ENCODE results near the gene SMARCC1.
"Not testable (repeated sequence)": the region's sequence is repeated elsewhere in the genome, so short reads cannot be mapped to it uniquely, and the experiment has no call there.

SMARCC1 gene

DNA sequence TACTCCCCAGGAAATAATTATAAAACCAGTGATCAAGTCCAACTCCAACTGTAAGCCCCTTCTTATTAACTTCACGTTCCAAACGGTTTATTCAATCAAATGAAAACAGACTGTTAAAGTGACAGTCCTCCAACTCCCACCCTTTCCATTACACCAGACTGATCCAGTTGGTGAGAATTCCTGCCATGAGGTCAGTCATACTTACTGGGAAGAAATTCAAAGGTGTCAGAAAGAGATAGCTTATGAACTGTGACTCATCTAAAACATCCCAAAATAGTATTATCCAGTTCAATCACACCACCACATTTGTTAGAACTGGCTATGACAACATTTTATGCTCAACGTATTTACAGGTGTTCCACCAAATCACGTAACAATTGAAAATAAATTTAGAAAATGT is 19.5 kb downstream of the SMARCC1 start:
- H3K27ac ChIP-seq, result no peak overlapping the region
- no peak for TF ChIP-seq ZFX (IDR thresholded peaks at IDR 0.05; ENCODE audit: borderline replicate concordance)
- TF ChIP-seq, protein P1, sequence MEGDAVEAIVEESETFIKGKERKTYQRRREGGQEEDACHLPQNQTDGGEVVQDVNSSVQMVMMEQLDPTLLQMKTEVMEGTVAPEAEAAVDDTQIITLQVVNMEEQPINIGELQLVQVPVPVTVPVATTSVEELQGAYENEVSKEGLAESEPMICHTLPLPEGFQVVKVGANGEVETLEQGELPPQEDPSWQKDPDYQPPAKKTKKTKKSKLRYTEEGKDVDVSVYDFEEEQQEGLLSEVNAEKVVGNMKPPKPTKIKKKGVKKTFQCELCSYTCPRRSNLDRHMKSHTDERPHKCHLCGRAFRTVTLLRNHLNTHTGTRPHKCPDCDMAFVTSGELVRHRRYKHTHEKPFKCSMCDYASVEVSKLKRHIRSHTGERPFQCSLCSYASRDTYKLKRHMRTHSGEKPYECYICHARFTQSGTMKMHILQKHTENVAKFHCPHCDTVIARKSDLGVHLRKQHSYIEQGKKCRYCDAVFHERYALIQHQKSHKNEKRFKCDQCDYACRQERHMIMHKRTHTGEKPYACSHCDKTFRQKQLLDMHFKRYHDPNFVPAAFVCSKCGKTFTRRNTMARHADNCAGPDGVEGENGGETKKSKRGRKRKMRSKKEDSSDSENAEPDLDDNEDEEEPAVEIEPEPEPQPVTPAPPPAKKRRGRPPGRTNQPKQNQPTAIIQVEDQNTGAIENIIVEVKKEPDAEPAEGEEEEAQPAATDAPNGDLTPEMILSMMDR (IDR thresholded peaks at IDR 0.05), result no peak

GRCh38 chr3:47761046-47761445 is 20.6 kb downstream of the SMARCC1 start:
- TF ChIP-seq, protein P1 (IDR thresholded peaks at IDR 0.05), result no peak
- TF ChIP-seq ZFX (IDR thresholded peaks at IDR 0.05; ENCODE audit: borderline replicate concordance), result no peak
- no peak overlapping the region for H3K27ac ChIP-seq

GRCh38 chr3:47760207-47760606 is 21.5 kb downstream of the SMARCC1 start:
- not testable (repeated sequence) for H3K27ac ChIP-seq

- TF ChIP-seq, protein P1 (IDR thresholded peaks at IDR 0.05), result no peak
- no peak for TF ChIP-seq ZFX (IDR thresholded peaks at IDR 0.05; ENCODE audit: borderline replicate concordance)
- peak overlapping the region; percentile 29 for H3K27ac ChIP-seq
Observed at GRCh38 chr3:47758261-47759025, 23.2 kb downstream of the SMARCC1 start.

GRCh38 chr3:47752716-47753115 is 29.0 kb downstream of the SMARCC1 start:
- H3K27ac ChIP-seq, result no peak overlapping the region
- TF ChIP-seq ZFX (IDR thresholded peaks at IDR 0.05; ENCODE audit: borderline replicate concordance), result no peak
- TF ChIP-seq, protein P1 (IDR thresholded peaks at IDR 0.05), result no peak

DNA sequence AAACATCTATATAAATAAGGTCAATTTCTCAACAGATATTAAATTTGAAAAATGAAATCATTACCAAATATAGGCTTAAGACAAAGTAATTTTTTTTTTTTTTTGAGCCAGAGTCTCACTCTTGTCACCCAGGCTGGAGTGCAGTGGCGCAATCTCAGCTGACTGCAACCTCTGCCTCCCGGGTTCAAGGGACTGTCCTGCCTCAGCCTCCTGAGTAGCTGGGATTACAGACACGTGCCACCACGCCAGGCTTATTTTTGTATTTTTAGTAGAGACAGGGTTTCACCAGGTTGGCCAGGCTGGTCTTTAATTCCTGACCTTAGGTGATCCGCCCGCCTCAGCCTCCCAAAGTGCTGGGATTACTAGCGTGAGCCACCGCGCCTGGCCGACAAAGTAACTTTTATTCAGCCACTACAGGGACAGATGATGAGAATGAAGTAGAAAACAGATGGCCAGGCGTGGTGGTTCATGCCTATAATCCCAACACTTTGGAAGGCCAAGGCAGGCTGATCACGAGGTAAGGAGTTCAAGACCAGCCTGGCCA is 30.8 kb downstream of the SMARCC1 start:
- H3K27ac ChIP-seq, result not testable (repeated sequence)

GRCh38 chr3:47747558-47747957 is 34.1 kb downstream of the SMARCC1 start:
- no peak overlapping the region for H3K27ac ChIP-seq
- TF ChIP-seq, protein P1 (IDR thresholded peaks at IDR 0.05), result no peak
- TF ChIP-seq ZFX (IDR thresholded peaks at IDR 0.05; ENCODE audit: borderline replicate concordance), result no peak

DNA sequence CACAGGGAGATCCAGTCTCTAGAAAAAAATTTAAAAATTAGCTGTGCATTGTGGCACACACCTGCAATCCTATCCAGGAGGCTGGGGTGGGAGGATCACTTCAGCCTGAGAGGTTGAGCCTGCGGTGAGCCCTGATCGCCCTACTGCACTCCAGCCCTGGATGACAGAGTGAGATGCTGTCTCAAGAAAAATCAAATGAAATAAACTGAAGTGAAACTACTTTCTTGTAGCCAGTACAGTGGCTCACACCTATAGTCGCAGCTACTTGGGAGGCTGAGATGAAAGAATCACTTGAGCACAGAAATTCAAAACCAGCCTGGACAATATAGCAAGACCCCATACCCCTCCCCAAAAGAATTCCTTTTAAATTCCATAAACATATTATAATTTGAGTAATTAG is 35.4 kb downstream of the SMARCC1 start:
- no peak overlapping the region for H3K27ac ChIP-seq
- TF ChIP-seq, protein P1 (IDR thresholded peaks at IDR 0.05), result no peak
- TF ChIP-seq ZFX (IDR thresholded peaks at IDR 0.05; ENCODE audit: borderline replicate concordance), result no peak
